Measurements from ENCODE around the gene EDA. TPM values are rescaled to one million over a fixed set of nuclear protein-coding genes. Genes with fewer than 3 reads are reported as not detected.

Gene EDA
- total RNA-seq, 4 donors from 2014 or later = 0.51 to 3.3 (median 1.3) TPM

DNA sequence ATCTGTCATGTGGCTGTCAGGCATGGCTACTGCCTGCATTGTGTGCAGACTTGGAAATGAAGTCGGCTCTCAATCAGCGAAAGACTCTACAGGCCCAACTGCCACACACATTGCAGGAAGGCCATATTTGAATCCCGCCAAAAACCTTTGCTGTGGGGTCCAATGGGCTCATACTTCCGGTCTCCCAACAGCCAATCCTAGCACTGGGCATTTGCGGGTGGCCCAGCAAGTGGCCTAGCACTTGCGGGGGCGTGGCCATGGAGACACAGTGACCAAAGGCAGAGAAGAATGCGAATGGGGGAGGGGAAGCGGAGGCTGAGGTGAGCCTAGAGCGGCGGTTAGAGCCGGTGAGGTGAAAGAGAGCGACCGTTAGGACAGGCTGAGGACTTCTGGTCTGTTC, 446.2 kb downstream of the EDA start, which contains the start of gene OTUD6A:
Gene OTUD6A (plus strand): TSS at position 382 of the 400 bp plus-strand sequence. CDS start 68 bp downstream, outside the sequence.
- TF ChIP-seq, protein P1, sequence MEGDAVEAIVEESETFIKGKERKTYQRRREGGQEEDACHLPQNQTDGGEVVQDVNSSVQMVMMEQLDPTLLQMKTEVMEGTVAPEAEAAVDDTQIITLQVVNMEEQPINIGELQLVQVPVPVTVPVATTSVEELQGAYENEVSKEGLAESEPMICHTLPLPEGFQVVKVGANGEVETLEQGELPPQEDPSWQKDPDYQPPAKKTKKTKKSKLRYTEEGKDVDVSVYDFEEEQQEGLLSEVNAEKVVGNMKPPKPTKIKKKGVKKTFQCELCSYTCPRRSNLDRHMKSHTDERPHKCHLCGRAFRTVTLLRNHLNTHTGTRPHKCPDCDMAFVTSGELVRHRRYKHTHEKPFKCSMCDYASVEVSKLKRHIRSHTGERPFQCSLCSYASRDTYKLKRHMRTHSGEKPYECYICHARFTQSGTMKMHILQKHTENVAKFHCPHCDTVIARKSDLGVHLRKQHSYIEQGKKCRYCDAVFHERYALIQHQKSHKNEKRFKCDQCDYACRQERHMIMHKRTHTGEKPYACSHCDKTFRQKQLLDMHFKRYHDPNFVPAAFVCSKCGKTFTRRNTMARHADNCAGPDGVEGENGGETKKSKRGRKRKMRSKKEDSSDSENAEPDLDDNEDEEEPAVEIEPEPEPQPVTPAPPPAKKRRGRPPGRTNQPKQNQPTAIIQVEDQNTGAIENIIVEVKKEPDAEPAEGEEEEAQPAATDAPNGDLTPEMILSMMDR (IDR thresholded peaks at IDR 0.05 in 4 of 5, conservative IDR thresholded peaks at IDR 0.05 in 1 of 5) = no peak
- TF ChIP-seq POLR2A (IDR thresholded peaks at IDR 0.05) = no peak
- intact Hi-C loops (cut with DNase I; ENCODE audit: low total_unique reads) = no loop called here

GRCh38 chrX:70062961-70063550, 447.1 kb downstream of the EDA start:
- H3K27ac ChIP-seq = no peak overlapping the region
- no peaks in the 10 kb centered on the region for H3K4me1 ChIP-seq
- H3K9me3 ChIP-seq = no peaks in the 10 kb centered on the region
- no peaks in the 10 kb centered on the region for H3K36me3 ChIP-seq
- ATAC-seq (no peak), DNase-seq (no peak)
- H3K27me3 ChIP-seq = no peaks in the 10 kb centered on the region
- TF ChIP-seq, protein P1 (IDR thresholded peaks at IDR 0.05 in 4 of 5, conservative IDR thresholded peaks at IDR 0.05 in 1 of 5) = no peak
- TF ChIP-seq POLR2A (IDR thresholded peaks at IDR 0.05) = no peak
- in situ Hi-C loops (cut with MboI; ENCODE audit: low sequenced_read_pairs in 4 of 4) = no loop called here
- H3K4me3 ChIP-seq = no peak overlapping the region
- intact Hi-C loops (cut with DNase I; ENCODE audit: low total_unique reads) = no loop called here

More for the DNA sequence above, 446.2 kb downstream of the EDA start, which contains the start of gene OTUD6A:
- Histone ChIP-seq H3K27me3 (no peaks in the 10 kb centered on the region), H3K4me3 (no peak within 1 kb of the TSS), H3K36me3 (no peaks in the 10 kb centered on the region), H3K9me3 (no peaks in the 10 kb centered on the region), H3K4me1 (no peaks in the 10 kb centered on the region), H3K27ac (no peak within 1 kb of the TSS)
- in situ Hi-C loops (cut with MboI; ENCODE audit: low sequenced_read_pairs in 4 of 4) = no loop called here
- ATAC-seq (no peak), DNase-seq (no peak)

- H3K36me3 ChIP-seq = no peaks in the 10 kb centered on the region
- no peak for TF ChIP-seq POLR2A (IDR thresholded peaks at IDR 0.05)
- TF ChIP-seq, protein P1 (IDR thresholded peaks at IDR 0.05 in 4 of 5, conservative IDR thresholded peaks at IDR 0.05 in 1 of 5) = no peak
- ATAC-seq (no peak), DNase-seq (no peak)
- no peak overlapping the region for H3K4me3 ChIP-seq
- no peaks in the 10 kb centered on the region for H3K4me1 ChIP-seq
- intact Hi-C loops (cut with DNase I; ENCODE audit: low total_unique reads) (no loop called here), in situ Hi-C loops (cut with MboI; ENCODE audit: low sequenced_read_pairs in 4 of 4) (no loop called here)
- H3K9me3 ChIP-seq = no peaks in the 10 kb centered on the region
- no peaks in the 10 kb centered on the region for H3K27me3 ChIP-seq
- no peak overlapping the region for H3K27ac ChIP-seq
These were observed 450.7 kb downstream of the EDA start for GRCh38 chrX:70066646-70067045.

DNA sequence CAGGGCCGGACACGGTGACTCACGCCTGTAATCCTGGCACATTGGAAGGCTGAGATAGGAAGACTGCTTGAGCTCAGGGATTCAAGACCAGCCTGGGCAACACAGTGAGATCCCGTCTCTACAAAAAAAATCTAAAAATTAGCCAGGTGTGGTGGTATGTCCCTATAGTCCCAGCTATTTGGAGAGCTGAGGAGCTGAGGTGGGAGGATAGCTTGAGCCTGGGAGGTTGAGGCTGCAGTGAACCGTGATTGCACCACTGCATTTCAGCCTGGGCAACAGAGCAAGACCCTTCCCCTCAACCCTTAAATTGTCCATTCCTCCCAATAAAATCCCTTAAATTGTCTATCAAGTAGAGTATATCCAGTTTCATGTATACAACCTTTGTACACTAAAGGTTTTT, 463.4 kb downstream of the EDA start:
- no peak for TF ChIP-seq POLR2A (IDR thresholded peaks at IDR 0.05)
- TF ChIP-seq, protein P1 (IDR thresholded peaks at IDR 0.05 in 4 of 5, conservative IDR thresholded peaks at IDR 0.05 in 1 of 5) = no peak
- ATAC-seq (no peak), DNase-seq (no peak)
- Histone ChIP-seq H3K27me3 (no peaks in the 10 kb centered on the region), H3K4me1 (peaks cover 2% of the 10 kb centered on the region in 2 donors), H3K9me3 (no peaks in the 10 kb centered on the region), H3K36me3 (no peaks in the 10 kb centered on the region), H3K27ac (no peak overlapping the region), H3K4me3 (no peak overlapping the region)
- intact Hi-C loops (cut with DNase I; ENCODE audit: low total_unique reads) (no loop called here), in situ Hi-C loops (cut with MboI; ENCODE audit: low sequenced_read_pairs in 4 of 4) (loop anchor here in 1 of 4 donors (25.0 kb wide), 1 partner anchor 542 kb away; no protein-coding TSS in a partner anchor)

All from gastrocnemius medialis (tissue), 4 donors.